GM12801 (cell line): ENCODE data around the gene TSHZ1.

Experiments used
- CTCF ChIP-seq: IDR thresholded peaks from one replicate; pipeline ENCODE4 v1.5.1; 2011; ENCODE audit warnings: control low read depth; ENCODE audit not compliant: insufficient read length; ENCODE audit errors: extremely low read depth

TSHZ1 gene

DNA sequence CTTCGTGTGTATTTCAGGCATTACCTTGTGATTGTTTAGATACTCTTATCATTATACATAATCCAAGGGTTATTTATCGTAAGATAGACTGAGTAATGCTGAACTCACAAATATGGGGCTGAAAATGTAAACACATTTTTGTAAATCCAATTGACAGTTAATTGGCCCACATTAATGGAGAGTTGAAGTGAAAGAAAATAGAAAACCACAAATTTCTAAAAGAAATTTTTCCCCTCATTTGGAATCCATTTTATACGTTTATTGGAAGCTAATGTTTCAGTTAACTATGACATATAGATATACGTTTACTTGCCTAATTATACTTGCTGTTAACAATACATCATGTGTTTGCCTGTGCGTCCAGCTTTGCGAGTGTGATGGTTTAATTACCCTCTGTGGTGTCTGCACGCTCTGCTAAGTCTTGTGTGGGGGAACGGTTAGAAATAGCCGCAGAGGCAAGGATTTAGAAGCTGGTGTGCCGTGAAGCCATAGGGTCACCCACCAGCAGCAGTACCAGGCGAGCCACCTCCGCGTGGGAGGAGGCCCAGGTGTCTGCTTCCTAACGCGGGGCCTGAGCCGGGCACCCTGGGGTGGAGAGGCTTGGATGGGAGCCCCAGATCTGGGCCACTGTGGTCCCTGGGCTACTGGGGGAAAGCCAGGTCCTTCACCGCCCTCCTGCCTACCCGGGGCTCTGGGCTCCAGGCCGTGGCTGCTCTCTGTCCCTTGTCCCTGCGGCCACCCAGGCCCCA is 38.0 kb downstream of the TSHZ1 start:
- no peak for TF ChIP-seq CTCF

DNA sequence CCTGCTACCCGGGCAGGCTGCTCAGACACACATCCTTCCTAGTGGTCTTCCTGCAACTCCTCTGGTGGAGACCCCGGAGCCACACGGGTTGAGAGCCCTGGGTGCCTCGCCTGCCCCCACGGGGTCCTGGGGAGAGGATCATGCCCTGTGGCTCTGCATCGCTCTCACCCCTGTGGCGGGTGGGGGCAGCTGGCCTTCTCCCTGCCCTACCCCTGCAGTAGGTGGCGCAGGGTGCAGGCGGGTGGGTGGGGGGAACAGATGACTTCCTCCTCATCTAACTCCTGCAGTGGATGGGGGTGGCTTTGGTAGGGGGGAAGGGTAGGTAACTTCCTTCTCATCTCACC is 38.5 kb downstream of the TSHZ1 start:
- TF ChIP-seq CTCF = no peak

GRCh38 chr18:75249672-75250470 is 39.3 kb downstream of the TSHZ1 start:
- no peak for TF ChIP-seq CTCF

DNA sequence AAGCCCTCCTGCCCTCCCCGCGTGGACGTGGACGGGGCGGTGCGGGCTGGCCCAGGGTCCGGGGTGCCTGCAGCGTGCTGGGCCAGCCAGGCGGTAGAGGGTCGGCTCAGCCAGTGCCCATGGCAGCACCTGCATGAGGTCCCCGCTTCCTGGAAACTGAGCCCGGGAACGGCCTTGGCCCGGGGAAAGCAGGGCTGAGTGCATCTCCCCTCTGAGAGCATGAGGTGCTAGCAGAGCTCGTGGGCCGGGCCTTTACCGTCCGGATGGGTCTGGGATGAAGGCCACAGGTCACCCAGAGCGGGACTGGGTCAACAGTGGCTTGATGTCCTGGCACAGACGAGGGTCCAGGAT is 39.8 kb downstream of the TSHZ1 start:
- no peak for TF ChIP-seq CTCF

DNA sequence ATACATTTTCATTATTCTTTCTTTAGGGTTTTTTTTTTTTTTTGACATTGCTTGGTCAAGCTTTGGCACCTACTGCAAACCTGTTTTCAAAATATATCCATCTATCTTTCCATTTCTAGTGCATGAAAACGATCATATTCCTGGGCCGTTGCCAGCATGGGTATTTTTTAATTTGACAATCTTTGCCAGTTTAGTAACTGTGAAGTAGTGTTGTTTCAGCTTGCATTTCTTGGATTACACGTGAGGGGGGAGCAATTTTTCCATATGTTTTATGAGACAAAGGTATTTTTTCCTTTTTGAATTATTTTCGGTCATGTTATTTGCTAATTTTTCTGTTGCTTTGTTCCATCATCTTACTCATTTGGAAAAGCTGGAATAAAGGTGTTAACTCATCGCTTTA is 40.9 kb downstream of the TSHZ1 start:
- no peak for TF ChIP-seq CTCF

GRCh38 chr18:75252136-75252535 is 41.5 kb downstream of the TSHZ1 start:
- no peak for TF ChIP-seq CTCF

GRCh38 chr18:75253043-75253442 is 42.4 kb downstream of the TSHZ1 start:
- no peak for TF ChIP-seq CTCF
